Posterior vena cava (tissue), 2 donors: ENCODE data around the gene FOXE3. TPM values are rescaled to one million over a fixed set of nuclear protein-coding genes. Genes with fewer than 3 reads are reported as not detected.
"Not testable (repeated sequence)": the region's sequence is repeated elsewhere in the genome, so short reads cannot be mapped to it uniquely, and the experiment has no call there.

Experiments
- DNase-seq: peaks from one replicate; pipeline ENCODE4 v3.0.0-alpha.2; 2020; ENCODE audit warnings: low spot score
- intact Hi-C, 2 donors: fragments of 100-400 bp; cut with DNase I; formaldehyde crosslinking; loops; one replicate each; pipeline versions ENCODE4 v1.14.1 to v1.14.2; 2022 to 2023
- total RNA-seq, 2 donors: library from RNA; stranded (reverse); fragmentation: NEBNext Ultra II Directional; extraction: Animal tissue kit (Norgen Biotek cat#: 25700); gene quantifications; one replicate each; pipeline ENCODE4 v1.2.1, GENCODE V29; 2021
- donor health status: DM: yes; HTN: yes; CAD: no.
- donor health status: DM: yes; HTN: yes; CAD: no.

The FOXE3 gene
- total RNA-seq, 2 donors from 2014 or later, result 0.10 TPM; not detected in 1

GRCh38 chr1:47442202-47442601 is 26.1 kb downstream of the FOXE3 start:
- intact Hi-C loops, result no loop called here
- DNase-seq, result no peak

- intact Hi-C loops, result no loop called here
Observed at GRCh38 chr1:47442842-47443529, 26.9 kb downstream of the FOXE3 start.

GRCh38 chr1:47443530-47444296 is 27.6 kb downstream of the FOXE3 start:
- intact Hi-C loops, result no loop called here
- DNase-seq, result no peak

More at GRCh38 chr1:47442842-47443529, 26.9 kb downstream of the FOXE3 start:
- DNase-seq, result no peak

- intact Hi-C loops, result no loop called here
- no peak for DNase-seq
Observed at GRCh38 chr1:47444297-47444561, 28.1 kb downstream of the FOXE3 start.

GRCh38 chr1:47444562-47445465 is 28.7 kb downstream of the FOXE3 start:
- DNase-seq, result no peak
- intact Hi-C loops, result no loop called here

GRCh38 chr1:47445823-47446550 is 29.9 kb downstream of the FOXE3 start:
- intact Hi-C loops, result no loop called here
- DNase-seq, result no peak

GRCh38 chr1:47448462-47449222 is 32.6 kb downstream of the FOXE3 start:
- DNase-seq, result no peak
- intact Hi-C loops, result no loop called here

- no peak for DNase-seq
- intact Hi-C loops, result no loop called here
Observed at GRCh38 chr1:47449822-47450552, 33.9 kb downstream of the FOXE3 start.

- intact Hi-C loops, result no loop called here
- no peak for DNase-seq
Observed at GRCh38 chr1:47450606-47451005, 34.5 kb downstream of the FOXE3 start.

- intact Hi-C loops, result no loop called here
- DNase-seq, result no peak
Observed at GRCh38 chr1:47452426-47452825, 36.3 kb downstream of the FOXE3 start.

GRCh38 chr1:47453910-47454309 is 37.8 kb downstream of the FOXE3 start:
- DNase-seq, intact Hi-C loops: not testable (repeated sequence)

GRCh38 chr1:47456250-47456649 is 40.2 kb downstream of the FOXE3 start:
- no peak for DNase-seq
- intact Hi-C loops, result no loop called here

- intact Hi-C loops, DNase-seq: not testable (repeated sequence)
Observed at GRCh38 chr1:47457547-47457946, 41.5 kb downstream of the FOXE3 start.

- intact Hi-C loops, result no loop called here
Observed at GRCh38 chr1:47459253-47459788, 43.2 kb downstream of the FOXE3 start.

GRCh38 chr1:47460040-47460439 is 44.0 kb downstream of the FOXE3 start:
- intact Hi-C loops, result no loop called here
- no peak for DNase-seq

More at GRCh38 chr1:47459253-47459788, 43.2 kb downstream of the FOXE3 start:
- no peak for DNase-seq

- intact Hi-C loops, result no loop called here
- DNase-seq, result no peak
Observed at GRCh38 chr1:47460456-47460855, 44.4 kb downstream of the FOXE3 start.

- intact Hi-C loops, result no loop called here
- DNase-seq, result no peak
Observed at GRCh38 chr1:47465605-47466004, 49.5 kb downstream of the FOXE3 start.
